NCI-H2107 treated with DMSO at 0.1 percent for 48 hours (cell line): Measurements from ENCODE around the gene PACRG.

Source experiments
- DNase-seq: peaks from one replicate; lab custom pipeline; 2025; ENCODE audit not compliant: unreplicated experiment; lab: John Stamatoyannopoulos, UW

The PACRG gene

DNA sequence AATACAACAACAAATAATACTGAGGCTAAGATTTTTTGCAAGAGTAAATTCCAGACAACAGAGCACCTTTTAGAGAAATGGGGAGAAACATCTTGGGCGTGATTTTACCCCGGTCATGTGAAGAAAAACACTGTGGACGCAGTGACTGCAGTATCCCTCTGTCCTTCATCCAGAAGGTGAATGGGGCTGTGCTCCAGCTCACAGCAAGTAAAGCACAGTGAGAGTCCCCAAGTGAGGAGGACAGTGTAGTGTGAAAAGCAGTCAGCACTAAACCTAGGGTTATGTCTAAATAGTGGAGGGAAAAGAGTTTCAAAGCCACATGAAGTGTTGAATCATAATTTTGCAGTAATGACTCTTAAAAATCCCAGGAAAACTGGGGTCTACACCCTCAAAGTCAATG lies 338.4 kb downstream of the PACRG start:
- DNase-seq = no peak

DNA sequence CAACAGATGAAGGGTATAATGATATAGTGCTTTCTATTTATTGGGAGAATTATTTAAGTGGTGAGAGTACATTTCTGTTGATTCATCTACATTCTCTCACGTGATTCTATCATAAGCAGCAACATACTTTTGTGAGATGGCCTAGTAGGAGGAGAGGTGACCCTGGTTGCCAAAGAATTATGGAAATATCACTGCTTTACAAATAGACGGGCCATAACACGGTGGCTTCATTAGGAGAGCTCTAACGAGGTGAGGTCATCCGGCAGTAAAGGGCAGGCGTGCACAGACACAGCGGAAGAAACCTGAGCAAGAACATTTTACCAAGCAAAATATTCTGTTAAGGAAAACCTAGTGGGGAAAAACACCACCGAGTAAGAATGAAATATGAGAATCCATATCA lies 349.4 kb downstream of the PACRG start:
- DNase-seq = no peak

- no peak for DNase-seq
Observed at GRCh38 chr6:163078712-163079111, 350.9 kb downstream of the PACRG start.

- DNase-seq = no peak
Observed at GRCh38 chr6:163080228-163080627, 352.5 kb downstream of the PACRG start.

DNA sequence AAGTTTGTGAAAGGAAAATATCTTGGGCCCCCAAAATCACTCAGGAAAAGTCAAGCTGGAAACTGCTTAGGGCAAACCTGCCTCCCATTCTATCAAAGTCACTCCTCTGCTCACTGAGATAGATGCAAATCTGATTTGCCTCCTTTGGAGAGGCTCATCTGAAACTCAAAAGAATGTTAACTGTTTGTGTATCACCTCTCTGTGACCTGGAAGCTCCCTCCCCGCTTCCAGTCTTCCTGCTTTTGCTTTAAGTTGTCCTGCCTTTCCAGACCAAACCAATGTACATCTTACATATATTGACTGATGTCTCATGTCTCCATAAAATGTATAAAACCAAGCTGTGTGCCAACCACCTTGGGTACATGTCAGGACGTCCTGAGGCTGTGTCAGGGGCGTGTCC lies 355.4 kb downstream of the PACRG start:
- no peak for DNase-seq

GRCh38 chr6:163085426-163085825 lies 357.7 kb downstream of the PACRG start:
- DNase-seq = no peak

- no peak for DNase-seq
Observed at GRCh38 chr6:163085861-163086623, 358.3 kb downstream of the PACRG start.

- DNase-seq = no peak
Observed at GRCh38 chr6:163086624-163086920, 358.8 kb downstream of the PACRG start.

DNA sequence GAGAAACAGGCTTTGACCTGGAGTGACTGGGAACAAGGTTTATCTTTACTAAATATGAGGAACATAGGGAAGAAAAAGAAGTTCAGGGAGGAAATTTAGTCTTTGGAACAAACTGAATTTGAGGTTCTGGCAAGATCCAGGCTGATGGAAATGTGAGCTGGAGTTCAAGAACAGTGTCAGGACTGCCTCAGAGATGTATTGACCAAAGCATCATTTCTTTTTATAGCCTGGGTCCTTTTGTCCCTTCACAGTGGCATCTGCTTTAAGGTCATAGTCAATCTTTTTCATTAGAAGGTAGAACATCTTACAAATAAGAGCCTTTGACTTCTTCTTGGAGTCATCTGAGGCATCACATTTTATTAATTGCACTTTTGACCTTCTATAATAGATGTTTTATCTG lies 360.2 kb downstream of the PACRG start:
- DNase-seq = no peak

DNA sequence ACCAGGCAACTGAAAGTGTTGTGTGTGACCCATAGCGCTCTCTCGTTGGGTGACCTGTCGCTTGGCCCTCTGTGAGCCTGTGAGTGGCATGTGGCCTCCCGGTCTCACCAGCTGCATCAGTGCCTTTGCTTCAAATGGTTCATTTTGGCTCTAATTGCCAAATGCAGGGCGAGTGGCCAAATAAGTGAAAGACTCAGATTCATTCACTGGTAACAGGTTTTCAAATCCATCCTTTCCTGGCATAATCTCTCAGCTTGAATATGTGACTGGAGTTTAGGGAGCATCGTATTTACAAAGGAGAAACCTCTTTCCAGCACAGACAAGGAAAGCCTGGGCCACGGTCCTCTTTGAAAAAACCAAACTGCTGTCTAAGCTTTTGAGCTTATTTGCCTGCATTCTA lies 365.1 kb downstream of the PACRG start:
- DNase-seq = no peak

DNA sequence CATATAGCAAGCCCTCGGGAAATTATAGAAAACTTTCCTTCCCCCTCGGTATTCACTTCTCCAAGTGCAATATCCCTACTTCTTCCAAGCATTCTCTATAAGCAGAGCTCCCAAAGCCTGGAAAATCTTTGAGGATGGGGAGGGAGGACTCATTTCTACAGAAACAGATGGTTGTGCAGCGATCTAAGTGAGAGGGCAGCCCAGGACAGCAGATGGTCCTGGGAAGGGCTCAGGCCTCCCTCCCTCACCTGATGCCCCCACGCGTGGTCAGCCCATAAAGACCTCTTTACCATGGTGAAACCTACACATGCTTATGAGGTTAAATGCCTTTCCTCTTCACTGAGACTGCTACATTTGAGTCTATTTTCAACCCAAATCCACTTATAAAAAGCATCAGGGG lies 367.1 kb downstream of the PACRG start:
- no peak for DNase-seq

- DNase-seq = no peak
Observed at GRCh38 chr6:163095401-163095800, 367.6 kb downstream of the PACRG start.

- no peak for DNase-seq
Observed at GRCh38 chr6:163098827-163099479, 371.2 kb downstream of the PACRG start.

DNA sequence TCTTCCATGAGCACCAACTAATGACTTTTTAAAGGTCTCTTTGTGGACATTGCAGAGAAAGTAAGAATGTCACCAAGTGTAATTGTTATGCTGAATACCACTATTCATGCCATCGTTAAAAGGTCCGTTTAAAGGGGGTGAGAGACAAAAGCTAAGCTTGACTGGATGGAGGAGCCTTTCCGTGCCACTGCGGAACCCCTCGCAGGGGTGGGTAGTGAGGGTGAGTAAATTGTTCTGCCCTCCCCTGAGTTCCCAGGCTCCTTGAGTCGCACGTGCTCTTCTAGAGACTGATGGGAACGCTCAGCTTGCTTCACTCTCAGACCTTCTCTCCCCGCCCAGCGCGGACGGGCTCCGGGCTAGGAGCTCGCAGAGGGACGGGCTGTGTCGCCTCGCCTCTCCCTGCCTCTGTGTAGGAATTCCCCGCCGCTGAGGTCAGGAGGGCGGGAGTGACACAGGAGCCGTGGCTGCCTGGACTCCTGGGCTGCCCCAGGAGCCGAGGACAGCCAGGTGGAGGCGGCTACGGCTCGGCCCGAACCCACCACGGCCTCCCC lies 371.9 kb downstream of the PACRG start:
- DNase-seq = no peak

DNA sequence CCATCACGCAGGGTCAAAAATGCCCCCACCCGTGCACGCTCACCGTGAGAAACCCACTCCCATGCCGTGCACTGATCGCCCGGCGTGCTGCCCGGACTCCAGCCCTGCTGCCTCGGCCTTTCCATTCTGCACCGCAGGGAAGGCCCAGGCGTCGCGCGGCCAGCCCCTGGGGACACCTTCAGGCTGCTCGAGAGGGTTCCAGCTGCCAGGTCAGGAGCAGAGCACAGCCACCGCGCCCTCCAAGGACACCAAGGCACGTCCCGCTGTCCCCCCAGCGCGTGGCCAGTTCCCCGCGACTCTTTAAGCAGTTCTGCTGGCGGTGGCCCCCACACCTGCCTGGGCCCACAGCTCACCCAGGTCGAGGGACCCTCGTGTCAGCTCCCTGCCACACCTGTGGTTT lies 372.5 kb downstream of the PACRG start:
- no peak for DNase-seq

DNA sequence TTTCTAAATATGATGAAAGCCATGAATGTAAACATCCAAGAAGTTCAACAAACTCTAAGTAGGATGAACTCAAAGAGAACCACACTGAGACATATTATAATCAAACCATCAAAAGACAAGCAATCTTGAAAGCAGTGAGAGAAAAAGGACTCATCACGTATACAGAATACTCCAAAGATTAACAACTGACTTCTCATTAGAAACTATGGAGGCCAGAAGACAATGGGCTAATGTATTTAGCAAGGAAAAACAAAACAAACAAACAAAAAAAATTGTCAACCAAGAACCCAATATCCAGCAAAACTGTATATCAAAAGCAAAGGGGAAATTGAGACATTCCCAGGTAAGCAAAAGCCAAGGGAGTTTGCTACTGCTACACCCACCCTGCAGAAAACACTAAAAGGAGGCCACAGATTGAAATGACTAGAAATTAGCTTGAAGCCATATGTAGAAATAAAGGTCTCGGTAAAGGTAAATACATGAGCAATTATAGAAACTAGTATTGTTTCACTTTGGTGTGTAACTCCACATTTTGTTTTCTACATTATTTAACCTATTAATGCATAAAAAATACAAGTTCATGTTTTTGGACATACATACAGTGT lies 385.7 kb downstream of the PACRG start:
- DNase-seq = no peak

- DNase-seq = no peak
Observed at GRCh38 chr6:163118941-163119340, 391.2 kb downstream of the PACRG start.

DNA sequence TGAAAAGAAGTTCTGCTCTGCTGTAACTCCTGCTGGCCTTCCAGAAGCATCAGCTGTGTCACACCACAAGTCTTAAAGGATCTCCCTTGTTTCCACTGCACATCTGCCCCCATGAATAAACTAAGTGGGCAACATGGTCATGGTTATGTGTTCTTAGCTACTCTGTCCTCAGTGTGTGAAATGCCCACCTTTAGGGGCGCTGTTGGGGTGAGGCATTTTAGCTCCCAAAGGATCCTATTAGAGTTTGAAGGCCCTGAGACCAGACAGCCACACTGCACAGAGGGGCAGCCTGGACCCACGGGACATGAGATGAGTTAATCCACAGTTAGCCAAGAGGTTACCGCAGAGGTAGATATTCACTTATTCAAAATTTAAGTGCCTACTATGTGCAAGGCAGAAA lies 392.4 kb downstream of the PACRG start:
- DNase-seq = no peak

DNA sequence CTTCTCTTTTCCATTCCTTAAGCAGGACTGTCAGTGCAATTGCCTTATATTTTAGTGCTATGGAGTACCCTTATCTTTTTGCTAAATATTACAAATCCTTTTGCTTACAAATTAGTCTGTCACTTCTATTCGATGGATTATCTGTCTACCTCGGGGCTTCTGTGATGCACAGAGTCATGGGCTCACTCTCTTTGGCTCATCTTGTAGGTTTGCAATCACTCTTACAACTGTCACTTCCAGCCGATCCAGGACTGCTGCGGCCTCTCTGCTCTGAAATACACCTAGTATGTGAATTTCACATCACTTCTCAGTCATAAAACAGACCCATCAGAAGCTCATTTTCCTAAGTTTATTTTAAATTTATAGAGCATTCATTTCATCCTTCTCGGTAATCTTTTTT lies 393.5 kb downstream of the PACRG start:
- no peak for DNase-seq

GRCh38 chr6:163122365-163122764 lies 394.6 kb downstream of the PACRG start:
- DNase-seq = no peak

DNA sequence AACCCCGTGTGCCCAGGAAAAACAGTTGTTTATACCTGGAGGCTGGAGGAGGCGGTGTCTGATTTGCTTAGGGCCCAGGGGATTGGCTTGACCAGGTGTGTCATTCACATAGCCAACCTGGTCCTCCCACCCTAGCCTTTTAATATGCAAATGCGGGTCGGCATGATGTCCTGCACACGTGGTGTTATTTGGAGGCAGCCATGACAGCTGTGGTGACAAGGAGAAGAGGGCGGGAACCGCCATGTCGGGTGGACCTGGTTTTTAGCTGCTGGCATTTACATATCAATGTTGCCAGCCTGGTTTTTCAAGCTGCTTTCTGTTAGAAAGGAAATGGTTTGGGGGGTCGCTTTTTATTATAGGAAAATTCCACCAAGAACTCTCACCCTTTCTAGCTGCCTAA lies 395.3 kb downstream of the PACRG start:
- DNase-seq = no peak

DNA sequence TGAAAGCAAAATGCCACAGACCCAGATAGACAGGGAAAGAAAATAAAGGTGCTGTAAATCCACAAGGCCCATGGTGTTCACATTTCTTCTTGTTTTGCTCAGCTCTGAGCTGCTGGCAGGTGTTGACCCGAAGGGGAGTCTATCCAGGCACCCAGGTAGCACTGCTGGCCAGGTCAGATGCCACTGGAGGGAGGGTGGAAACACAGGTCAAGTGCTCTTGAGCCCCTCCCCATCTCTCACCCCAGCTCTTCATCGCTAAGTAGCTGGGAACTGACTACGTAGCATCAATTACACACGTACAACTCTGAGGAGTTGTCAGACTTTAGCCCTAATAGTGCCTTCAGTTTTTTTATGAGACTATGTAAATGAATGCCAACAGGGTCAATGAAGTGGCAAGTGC lies 399.0 kb downstream of the PACRG start:
- DNase-seq = no peak
